HG02623 (cell line): ENCODE data around the gene MACC1.
"Not testable (repeated sequence)": the region's sequence is repeated elsewhere in the genome, so short reads cannot be mapped to it uniquely, and the experiment has no call there.

Experiments used
- ATAC-seq: cut with Tn5 transposase; IDR thresholded peaks from one replicate; pipeline ENCODE4 v1.9.1; 2021; ENCODE audit warnings: moderate library complexity; ENCODE audit not compliant: unreplicated experiment

The MACC1 gene

GRCh38 chr7:20208651-20209307 is 8.4 kb downstream of the MACC1 start:
- no peak for ATAC-seq

GRCh38 chr7:20207811-20208210 is 9.4 kb downstream of the MACC1 start:
- not testable (repeated sequence) for ATAC-seq

- ATAC-seq, result no peak
Measured at GRCh38 chr7:20206104-20206896, 10.9 kb downstream of the MACC1 start.

DNA sequence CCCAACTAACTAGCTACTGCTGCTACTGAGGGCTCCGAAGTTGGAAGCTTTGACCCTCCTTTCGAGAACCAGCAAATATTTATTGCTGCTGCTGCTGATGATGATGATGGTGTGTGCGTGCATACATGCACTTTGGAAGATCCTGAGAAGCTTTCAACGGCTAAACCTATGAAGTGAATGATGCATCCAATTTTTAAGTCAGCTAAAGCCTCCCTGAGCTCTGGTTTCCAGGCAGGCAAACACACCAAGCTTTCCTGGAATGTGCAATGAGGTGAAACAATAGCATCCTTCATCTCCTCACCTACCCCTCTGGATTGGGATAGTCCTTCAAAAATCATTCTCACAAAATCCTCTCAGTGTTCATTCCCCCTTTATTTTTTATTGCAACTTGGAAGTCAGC is 13.9 kb downstream of the MACC1 start:
- ATAC-seq, result no peak

GRCh38 chr7:20201380-20201779 is 15.8 kb downstream of the MACC1 start:
- peak; percentile 23 for ATAC-seq

GRCh38 chr7:20200971-20201370 is 16.2 kb downstream of the MACC1 start:
- no peak for ATAC-seq

- no peak for ATAC-seq
Measured at GRCh38 chr7:20200361-20200760, 16.8 kb downstream of the MACC1 start.

DNA sequence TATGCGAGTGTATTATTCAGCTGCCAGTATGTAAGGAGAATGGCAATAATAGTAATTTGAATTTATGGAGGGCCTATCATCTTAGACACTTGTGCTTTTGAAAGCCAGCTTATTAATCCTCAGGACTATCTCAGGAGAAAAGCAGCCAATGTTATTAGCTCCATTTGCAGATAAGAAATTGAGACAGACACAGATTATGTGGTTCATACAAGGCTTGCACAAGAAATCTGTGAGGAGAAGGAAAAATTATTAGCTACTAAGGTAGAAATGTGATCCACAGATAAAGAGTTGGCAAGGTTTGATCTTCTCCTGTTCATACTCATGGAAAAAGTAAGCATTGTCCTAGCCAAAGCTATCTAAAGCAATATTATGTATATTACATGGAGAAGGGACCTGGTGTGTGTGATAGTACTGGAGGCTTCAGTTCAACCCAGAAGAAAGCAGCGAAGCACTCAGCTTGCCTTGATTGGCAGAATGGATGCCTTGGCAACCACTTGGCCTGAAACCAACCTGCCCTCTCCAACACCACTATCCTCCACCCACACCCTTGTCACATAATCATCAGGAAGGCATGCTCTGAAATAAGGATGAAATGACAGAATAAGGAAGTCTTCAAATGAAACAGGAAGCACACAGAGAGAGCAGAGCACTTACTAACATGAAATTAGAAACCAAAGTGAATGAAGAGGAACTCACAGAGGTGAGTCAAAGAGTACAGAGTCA is 18.0 kb downstream of the MACC1 start:
- ATAC-seq, result peak; percentile 82

GRCh38 chr7:20198260-20198659 is 18.9 kb downstream of the MACC1 start:
- no peak for ATAC-seq

- no peak for ATAC-seq
Measured at GRCh38 chr7:20197837-20198236, 19.3 kb downstream of the MACC1 start.

- ATAC-seq, result no peak
Measured at GRCh38 chr7:20197125-20197748, 19.9 kb downstream of the MACC1 start.

DNA sequence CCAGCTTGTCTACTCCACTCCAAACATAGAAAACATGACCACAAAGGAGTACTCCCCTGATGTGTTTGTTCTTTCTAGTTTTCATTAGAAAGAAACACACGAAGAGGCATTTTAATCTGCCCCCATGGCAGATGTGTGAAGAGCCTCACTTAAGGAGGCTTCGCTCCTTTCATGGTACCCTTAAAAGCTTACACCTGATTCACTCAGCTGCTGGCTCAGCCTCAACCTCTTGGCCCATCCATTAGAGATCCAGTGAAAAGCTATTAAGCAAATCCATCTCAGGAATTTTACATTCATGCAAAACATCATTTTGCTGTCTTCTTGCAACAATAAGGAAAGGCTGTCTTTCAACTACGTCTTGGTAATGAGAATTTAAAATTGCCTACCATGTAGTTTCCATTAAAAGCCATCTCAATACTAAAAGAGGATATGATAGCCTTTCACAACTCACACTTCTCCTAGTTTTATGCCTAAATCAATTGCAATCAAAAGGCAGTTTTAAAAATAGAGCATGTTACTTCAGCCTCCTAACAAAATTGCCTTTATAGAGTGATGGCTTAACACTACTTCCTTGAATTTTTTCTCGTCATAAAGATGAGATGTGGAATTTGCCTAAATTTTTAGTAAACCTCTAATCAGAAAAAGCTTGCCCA is 22.7 kb downstream of the MACC1 start:
- no peak for ATAC-seq

DNA sequence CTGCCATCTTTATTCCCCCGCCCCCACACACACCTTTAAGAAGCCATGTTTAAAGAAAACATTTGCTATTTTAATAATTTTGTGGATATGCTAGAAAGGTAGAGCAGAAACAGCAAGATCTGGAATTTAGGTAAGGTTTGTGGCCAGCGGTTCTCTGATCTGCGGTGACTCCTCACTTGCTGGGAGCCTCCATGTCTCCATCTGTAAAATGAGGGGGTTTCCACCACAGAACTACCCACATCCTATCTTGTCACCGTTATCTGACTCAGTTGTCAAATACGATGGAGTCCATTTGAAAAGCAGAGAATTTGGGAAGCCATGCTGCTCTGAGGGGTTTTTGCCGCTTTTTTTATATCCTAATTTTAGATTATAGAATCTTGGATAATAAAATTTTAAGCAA is 23.3 kb downstream of the MACC1 start:
- ATAC-seq, result no peak

- peak; percentile 77 for ATAC-seq
Measured at GRCh38 chr7:20193242-20193777, 23.9 kb downstream of the MACC1 start.

- ATAC-seq, result no peak
Measured at GRCh38 chr7:20191391-20191869, 25.8 kb downstream of the MACC1 start.

DNA sequence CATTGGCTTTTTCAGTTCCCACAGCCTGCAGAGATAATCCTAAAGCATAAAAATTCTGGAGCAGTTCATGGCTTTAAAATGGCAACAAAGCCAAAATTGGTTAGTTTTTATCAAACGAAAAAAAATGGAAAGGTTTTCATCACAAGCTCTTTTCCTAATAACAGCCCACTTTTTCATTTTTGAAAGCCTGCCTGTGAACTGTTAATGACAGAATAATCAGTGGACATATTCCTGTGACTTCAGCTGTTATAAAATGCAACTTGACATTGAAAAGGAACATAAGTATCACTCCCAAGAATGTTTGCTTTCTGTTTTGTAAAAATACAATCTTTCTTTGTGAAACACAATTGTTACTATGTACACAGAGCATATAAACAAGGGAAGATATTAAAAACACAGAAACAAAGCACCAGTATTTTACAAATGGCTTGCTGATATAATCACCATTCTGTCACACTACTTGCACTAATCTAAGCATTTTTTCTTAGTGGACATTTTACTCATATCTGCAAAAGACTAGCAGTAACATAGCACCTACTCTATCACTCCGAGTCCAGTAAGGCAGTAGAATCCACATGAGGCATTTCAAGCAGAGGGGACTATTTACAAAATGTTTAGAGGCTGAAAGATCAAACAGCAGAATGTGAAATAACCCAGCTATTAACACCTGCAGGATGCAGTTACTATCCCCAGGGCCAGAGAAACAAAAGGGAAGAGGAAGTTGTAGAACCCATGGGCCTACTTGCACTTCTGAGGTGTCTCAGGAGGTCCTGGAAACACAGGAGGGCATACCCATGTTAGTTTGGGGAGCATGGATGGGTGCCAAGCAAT is 26.4 kb downstream of the MACC1 start:
- ATAC-seq, result no peak

DNA sequence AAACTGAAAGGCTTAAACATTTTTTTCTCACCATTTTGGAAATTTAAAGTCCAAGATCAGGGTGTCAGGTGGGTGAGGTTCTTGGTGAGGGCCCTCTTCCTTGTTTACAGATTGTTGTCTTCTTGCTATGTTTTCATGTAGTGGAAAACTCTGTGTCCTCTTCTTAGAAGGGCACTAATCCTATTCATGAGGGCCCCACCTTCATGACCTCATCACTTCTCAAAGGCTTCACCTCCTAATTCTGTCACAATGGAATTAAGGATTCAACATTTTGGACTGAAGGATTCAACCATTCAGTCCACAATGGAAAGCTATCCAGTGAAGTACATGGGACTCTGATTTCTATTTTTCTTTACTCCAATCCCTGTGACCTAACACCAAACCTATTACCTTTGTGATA is 27.3 kb downstream of the MACC1 start:
- ATAC-seq, result no peak

GRCh38 chr7:20188567-20188966 is 28.6 kb downstream of the MACC1 start:
- no peak for ATAC-seq

- ATAC-seq, result not testable (repeated sequence)
Measured at GRCh38 chr7:20187850-20188249, 29.3 kb downstream of the MACC1 start.

DNA sequence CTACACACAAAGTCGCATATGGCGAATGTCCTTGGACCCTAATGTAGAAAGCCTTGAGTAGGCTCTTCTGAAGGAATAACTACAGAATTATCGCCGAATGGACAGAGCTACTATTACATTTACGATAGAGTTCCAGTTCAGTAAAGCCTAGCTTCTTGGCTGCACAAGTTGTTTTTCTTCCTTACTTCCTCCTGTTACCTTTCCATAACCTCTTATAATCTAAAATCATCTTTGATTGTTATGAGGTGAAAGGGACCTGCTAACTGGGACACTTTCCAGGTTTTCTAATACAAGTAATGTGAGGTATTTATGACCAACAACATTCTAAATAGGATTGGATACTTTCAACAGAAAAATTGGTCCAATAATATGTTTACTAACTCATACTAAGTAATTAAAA is 31.2 kb downstream of the MACC1 start:
- ATAC-seq, result no peak
